Dermis blood vessel endothelial cell (primary cell): ENCODE data around the gene GRK6. TPM values are rescaled to one million over a fixed set of nuclear protein-coding genes. Genes with fewer than 3 reads are reported as not detected.
A peak's percentile ranks its signal among the peaks of the same experiment; 100 is the strongest.

Experiments
- DNase-seq: peaks from one replicate; pipeline ENCODE4 v3.0.0; 2010
- total RNA-seq: library from RNA; depleted of rRNA; stranded (reverse); fragments of >200 nt; gene quantifications from 2 replicates; pipeline ENCODE4 v1.2.3, GENCODE V29; 2014

The GRK6 gene
- 22.0 and 32.3 TPM in 2 replicates for total RNA-seq

- no peak for DNase-seq
Measured at GRCh38 chr5:177426566-177427210, at the start of gene GRK6. Gene GRK6 (plus strand): TSS chr5:177426676. CDS start chr5:177426846, 170 bp downstream.

- no peak for DNase-seq
Measured at GRCh38 chr5:177377851-177378776, 48.4 kb upstream of the GRK6 start.

GRCh38 chr5:177378884-177379883, 47.3 kb upstream of the GRK6 start:
- peak; percentile 41 for DNase-seq

- no peak for DNase-seq
Measured at GRCh38 chr5:177380805-177381126, 45.7 kb upstream of the GRK6 start.

DNA sequence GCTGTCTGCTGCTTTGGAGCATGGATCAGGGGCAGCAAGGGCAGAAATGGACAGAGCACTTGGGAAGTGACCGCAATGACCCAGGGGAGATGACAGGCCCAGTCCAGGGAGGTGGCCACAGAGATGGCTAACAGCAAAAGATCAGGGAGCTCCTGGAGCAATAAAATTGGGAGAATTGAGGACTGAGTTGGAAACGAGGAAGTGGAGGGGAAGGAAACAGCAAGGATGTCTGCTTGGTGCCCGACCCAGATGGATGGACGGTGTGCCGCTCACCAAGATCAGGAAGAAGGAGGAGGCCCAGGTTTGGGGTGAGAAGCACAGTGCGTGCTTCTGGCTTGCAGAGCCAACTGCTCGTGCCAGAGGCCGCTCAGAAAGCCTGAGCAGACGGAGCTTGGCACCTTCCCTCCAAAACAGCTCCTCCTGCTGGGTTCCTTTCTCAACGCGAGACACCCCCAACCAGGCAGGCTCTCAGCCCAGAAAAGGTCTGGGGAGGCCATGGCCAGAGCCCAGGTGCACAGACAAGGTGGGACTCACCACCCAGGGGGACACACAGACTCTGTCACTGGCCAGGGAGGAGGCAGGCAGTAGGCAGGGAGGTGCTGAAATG, 44.0 kb upstream of the GRK6 start:
- DNase-seq, result peak; percentile 64

GRCh38 chr5:177383181-177383580, 43.3 kb upstream of the GRK6 start:
- DNase-seq, result no peak

- DNase-seq, result no peak
Measured at GRCh38 chr5:177384134-177384533, 42.3 kb upstream of the GRK6 start, which contains the start of gene SLC34A1. Gene SLC34A1 (plus strand): TSS chr5:177384434. CDS start chr5:177385742, 1,308 bp downstream.

DNA sequence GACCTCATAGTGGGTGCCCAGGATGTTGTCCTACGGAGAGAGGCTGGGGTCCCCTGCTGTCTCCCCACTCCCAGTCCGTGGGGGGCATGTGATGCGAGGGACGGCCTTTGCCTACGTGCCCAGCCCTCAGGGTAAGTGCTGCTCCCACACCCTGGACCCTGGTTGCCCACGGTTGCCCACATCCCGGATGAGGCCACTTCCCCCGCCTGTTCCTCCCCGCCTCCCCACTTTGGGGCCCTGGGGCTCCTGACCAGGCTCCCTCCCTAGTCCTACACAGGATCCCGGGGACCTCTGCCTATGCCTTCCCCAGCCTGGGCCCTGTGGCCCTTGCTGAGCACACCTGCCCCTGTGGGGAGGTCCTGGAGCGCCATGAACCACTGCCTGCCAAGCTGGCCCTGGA, 40.8 kb upstream of the GRK6 start:
- DNase-seq, result no peak

DNA sequence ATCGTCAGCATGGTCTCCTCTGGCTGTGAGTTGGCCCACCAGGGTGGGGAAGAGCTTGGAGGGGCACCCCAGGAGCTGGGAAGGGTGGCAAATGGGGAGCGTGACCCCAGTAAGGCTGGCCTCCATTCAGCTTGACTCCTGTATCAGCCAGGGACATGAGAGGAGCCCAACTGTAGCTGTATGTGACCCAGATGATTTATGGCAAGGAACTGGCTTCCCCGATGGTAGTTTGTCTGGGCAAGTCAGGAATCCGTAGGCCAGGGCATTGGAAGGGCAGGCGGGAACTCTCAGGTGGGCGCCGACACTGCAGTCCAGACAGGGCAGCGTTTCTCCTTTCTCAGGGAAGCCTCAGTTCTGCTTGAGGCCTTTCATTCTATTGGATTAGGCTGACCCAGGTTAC, 39.9 kb upstream of the GRK6 start:
- no peak for DNase-seq

- DNase-seq, result no peak
Measured at GRCh38 chr5:177387405-177387804, 39.1 kb upstream of the GRK6 start.

DNA sequence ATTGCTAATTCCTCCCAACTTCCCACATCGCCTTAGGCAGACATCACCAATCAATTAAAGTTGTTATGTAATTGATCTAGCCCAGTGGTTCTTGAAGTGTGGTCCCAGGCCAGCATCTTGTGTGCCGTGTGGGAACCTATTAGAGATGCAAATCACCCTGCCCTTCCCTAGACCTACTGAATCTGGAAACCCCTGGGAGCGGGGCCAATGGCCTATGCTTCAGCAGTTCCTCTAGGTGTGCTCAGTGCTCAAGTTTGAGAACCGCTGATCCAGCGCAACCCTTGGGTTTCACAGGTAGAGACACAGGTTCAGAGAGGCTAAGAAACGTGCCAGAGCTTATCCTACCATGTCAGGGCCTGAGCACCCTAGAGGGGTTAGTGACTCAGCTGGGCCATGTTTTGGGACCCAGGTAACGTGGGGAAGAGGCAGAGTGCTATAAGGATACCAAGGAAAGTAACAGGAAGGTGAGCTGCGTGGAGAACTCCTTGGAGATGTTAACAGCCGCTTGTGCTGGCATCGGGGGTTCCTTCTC, 37.9 kb upstream of the GRK6 start:
- DNase-seq, result no peak

DNA sequence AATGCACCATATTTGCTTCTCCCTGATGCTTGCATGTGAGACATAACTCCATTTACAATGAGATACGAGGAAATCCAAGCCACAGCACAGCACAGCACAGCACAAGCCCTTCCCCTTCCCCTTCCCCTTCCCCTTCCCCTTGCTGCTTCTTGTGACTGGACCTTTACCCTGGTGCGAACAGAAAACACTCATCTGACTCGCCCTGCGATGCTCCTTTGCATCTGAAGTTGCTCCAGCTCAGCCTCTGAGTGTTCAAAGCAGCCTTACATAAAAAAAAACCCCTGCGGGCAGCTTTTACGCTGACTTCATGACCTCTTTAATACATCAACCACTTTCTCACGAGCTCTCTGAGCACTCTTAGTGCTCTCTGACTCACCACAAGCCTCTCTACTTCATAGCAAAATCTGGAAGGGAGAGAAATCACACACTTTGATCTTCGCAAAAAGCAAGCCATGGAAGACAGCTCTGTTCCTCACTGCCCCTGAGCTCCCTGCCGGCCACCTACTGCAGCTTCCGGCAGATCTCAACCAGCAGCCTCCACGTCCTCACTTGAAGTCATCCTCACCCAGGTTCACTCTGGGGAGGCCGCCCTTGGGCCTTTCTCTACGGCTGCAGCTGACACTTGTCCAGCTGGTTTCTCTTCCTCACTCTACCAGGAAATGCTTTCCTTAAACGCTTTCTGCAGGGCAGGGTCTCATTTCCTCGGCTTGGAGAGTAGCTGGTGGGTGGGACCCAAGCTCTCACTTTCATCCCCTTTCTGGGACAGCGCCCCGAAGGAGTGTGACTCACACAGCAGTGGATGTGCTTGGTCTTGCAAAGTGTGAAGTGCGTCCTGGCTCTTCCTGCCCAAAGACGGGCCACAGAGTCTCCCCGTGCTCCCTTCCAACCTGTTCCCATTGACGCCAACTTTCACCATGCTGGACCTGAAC, 37.0 kb upstream of the GRK6 start:
- peak; percentile 48 for DNase-seq

GRCh38 chr5:177390363-177391300, 35.8 kb upstream of the GRK6 start:
- DNase-seq, result peak; percentile 93

DNA sequence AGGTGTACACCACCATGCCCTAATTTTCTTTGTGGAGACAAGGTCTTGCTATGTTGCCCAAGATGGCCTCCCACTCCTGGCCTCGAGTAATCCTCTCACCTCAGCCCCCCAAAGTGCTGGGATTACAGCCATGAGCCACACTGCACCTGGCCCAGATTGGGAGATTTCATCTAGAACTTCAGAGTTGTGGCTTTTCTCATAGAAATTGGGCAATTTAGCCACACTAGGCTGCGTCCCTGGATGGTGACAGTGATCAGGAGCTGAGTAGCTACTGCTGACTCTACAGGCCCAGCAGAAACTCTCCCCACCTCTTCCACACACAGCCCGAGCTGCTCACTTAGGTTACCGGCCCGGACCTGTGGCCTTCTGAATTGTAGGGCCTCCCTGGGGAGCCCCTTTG, 33.7 kb upstream of the GRK6 start:
- DNase-seq, result no peak

DNA sequence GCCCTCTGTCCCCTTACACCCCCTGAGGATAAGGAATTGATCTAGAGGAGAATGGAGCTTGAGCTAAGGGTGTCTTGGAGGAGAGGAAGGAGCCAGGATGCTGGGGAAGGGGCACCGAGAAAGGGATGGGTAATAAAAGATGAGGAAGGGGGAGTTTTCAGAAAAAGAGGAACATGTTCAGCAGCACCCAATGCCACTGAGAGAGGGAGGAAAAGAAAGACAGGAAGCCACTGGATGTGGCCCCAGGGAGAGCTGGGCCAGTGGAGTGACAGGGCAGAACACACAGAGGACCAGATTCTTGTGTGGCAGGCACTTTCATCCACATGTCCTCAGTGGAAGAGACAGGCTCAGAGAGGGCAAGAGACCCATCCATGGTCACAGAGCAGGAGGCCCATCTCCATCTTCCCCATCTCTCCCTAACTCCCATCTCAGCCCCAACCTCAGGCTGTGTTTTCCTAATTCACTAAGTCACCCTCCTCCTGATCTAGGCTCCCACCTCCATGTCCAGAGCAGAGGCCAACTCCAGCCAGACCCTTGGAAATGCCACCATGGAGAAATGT, 33.2 kb upstream of the GRK6 start:
- no peak for DNase-seq

DNA sequence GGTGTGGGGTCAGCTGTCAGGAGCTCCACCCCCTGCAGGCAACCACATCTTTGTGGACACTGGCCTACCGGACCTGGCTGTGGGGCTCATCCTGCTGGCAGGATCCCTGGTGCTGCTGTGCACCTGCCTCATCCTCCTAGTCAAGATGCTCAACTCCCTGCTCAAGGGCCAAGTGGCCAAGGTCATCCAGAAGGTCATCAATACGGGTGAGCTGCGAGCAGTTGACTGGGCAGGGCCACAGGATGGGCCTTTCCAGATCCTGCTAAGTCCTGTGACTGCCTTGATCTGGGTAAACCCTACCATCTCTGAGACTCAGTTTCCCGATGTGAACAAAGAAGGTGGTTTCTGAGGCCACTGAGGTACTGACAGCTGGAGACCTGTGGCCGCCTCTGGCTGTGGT, 32.5 kb upstream of the GRK6 start:
- DNase-seq, result no peak

DNA sequence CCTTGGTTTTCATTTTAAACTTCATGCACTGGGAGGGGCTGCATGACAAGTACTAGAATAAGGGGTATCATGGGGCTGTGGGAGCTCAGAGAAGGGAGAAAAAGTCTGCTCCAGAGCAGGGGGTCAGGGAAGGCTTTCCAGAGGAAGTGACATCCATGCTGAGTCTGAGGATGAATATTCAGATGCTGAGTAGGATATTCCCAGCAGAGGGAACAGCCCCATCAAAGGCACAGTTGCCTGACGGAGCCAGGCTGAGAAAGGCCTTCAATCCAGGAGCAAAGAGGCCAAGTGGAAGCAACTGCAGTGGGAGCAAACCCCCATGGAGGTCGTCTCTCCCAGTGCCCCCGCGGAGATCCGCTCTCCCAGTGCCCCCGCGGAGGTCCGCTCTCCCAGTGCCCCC, 30.4 kb upstream of the GRK6 start:
- DNase-seq, result no peak

DNA sequence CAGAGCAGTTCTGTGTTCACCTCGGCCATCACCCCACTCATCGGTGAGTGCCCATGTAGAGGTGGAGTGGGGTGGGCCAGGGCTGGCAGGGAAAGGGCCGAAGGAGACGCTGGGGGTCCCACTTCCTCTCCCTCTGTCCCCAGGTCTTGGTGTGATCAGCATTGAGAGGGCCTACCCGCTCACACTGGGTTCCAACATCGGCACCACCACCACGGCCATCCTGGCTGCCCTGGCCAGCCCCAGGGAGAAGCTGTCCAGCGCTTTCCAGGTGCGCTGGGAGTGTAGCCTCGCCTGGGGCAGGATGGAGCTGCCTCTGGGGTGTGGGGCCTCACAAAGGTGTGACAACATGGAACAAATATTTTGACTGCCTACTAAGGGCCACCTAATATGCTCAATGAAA, 29.7 kb upstream of the GRK6 start:
- DNase-seq, result no peak

GRCh38 chr5:177397875-177398390, 28.5 kb upstream of the GRK6 start:
- no peak for DNase-seq
